ENCODE measurements around the gene MPV17L. TPM values are rescaled to one million over a fixed set of nuclear protein-coding genes. Genes with fewer than 3 reads are reported as not detected.
"Not testable (repeated sequence)": the region's sequence is repeated elsewhere in the genome, so short reads cannot be mapped to it uniquely, and the experiment has no call there.

MPV17L gene
- total and polyA plus RNA-seq, 2 experiments from 2014 or later = 0.54 to 1.4 TPM

GRCh38 chr16:15452246-15452855 is 56.8 kb downstream of the MPV17L start:
- H3K79me2 ChIP-seq (ENCODE audit: insufficient read depth) = peaks cover 100% of the 10 kb centered on the region

GRCh38 chr16:15453296-15453695 is 57.7 kb downstream of the MPV17L start:
- H2AFZ ChIP-seq; DNase-seq; H3K27ac ChIP-seq; H3K4me2 ChIP-seq (ENCODE audit: unreplicated experiment); H3K27me3 ChIP-seq (replicated peaks; ENCODE audit: insufficient read depth); H3K9ac ChIP-seq; in situ Hi-C loops (cut with MboI); H3K36me3 ChIP-seq (ENCODE audit: low read depth); H3K9me2 ChIP-seq (ENCODE audit: insufficient read depth); H3F3A ChIP-seq (ENCODE audit: insufficient read depth); H3K4me3 ChIP-seq; H3K4me1 ChIP-seq (ENCODE audit: insufficient read depth); H4K20me1 ChIP-seq (ENCODE audit: insufficient read depth); H3K9me3 ChIP-seq (ENCODE audit: low read depth): not testable (repeated sequence)
- peaks cover 100% of the 10 kb centered on the region for H3K79me2 ChIP-seq (ENCODE audit: insufficient read depth)
- 89 to 92% methylated on average over 7 of the region's 7 CpGs for WGBS, 2 experiments (ENCODE audit: low coverage in 1 of 2, low lambda C conversion rate in 2 of 2, missing lambda C conversion rate in 2 of 2)

More at GRCh38 chr16:15452246-15452855, 56.8 kb downstream of the MPV17L start:
- 40 to 44% methylated on average over 8 of the region's 8 CpGs for WGBS, 2 experiments (ENCODE audit: low coverage in 1 of 2, low lambda C conversion rate in 2 of 2, missing lambda C conversion rate in 2 of 2)
- H3K4me1 ChIP-seq (ENCODE audit: insufficient read depth) = peaks cover 8% of the 10 kb centered on the region; the same call in 1 of the 2 replicates
- H3K27ac ChIP-seq = no peak overlapping the region
- H3K4me2 ChIP-seq (ENCODE audit: unreplicated experiment) = no peak overlapping the region
- no peaks in the 10 kb centered on the region for H3K27me3 ChIP-seq (replicated peaks; ENCODE audit: insufficient read depth)
- H3K36me3 ChIP-seq (ENCODE audit: low read depth) = no peaks in the 10 kb centered on the region
- in situ Hi-C loops (cut with MboI) = no loop called here
- H3K9ac ChIP-seq = no peak overlapping the region
- DNase-seq = no peak
- H2AFZ ChIP-seq = no peak overlapping the region
- peaks cover 7% of the 10 kb centered on the region; the same call in 1 of the 2 replicates for H4K20me1 ChIP-seq (ENCODE audit: insufficient read depth)
- H3K9me3 ChIP-seq (ENCODE audit: low read depth) = no peaks in the 10 kb centered on the region
- H3F3A ChIP-seq (ENCODE audit: insufficient read depth) = no peaks in the 10 kb centered on the region
- TF ChIP-seq EZH2phosphoT487 (IDR thresholded peaks at IDR 0.05; ENCODE audit: insufficient read depth, low read depth) (no peak), EZH2 (IDR thresholded peaks at IDR 0.05; ENCODE audit: insufficient read depth, poor library complexity, severe bottlenecking) (no peak)
- no peak overlapping the region for H3K4me3 ChIP-seq
- no peaks in the 10 kb centered on the region for H3K9me2 ChIP-seq (ENCODE audit: insufficient read depth)

DNA sequence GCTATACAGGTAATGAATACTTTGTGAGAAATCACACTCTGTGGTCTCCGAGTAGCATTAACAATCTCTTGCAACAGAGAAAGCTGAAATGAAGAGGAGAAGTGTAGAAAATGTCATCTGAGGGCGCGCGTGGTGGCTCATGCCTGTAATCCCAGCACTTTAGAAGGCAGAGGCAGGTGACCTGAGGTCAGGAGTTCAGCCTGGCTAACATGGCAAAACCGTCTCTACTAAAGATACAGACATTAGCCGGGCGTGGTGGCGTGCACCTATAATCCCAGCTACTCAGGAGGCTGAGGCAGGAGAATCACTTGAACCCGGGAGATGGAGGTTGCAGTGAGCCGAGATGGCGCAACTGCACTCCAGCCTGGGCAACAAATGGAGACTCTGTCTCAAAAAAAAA is 59.4 kb downstream of the MPV17L start:
- H4K20me1 ChIP-seq (ENCODE audit: insufficient read depth); H3K9me2 ChIP-seq (ENCODE audit: insufficient read depth); H3K36me3 ChIP-seq (ENCODE audit: low read depth); H3K9ac ChIP-seq; H3K9me3 ChIP-seq (ENCODE audit: low read depth); H3K4me2 ChIP-seq (ENCODE audit: unreplicated experiment); H3F3A ChIP-seq (ENCODE audit: insufficient read depth); H3K27ac ChIP-seq; H3K27me3 ChIP-seq (replicated peaks; ENCODE audit: insufficient read depth); H3K4me3 ChIP-seq; DNase-seq; in situ Hi-C loops (cut with MboI); H2AFZ ChIP-seq: not testable (repeated sequence)
- WGBS, 2 experiments (ENCODE audit: low coverage in 1 of 2, low lambda C conversion rate in 2 of 2, missing lambda C conversion rate in 2 of 2) = 95% methylated on average over 11 of the region's 11 CpGs
- H3K4me1 ChIP-seq (ENCODE audit: insufficient read depth) = peaks cover 13% of the 10 kb centered on the region
- peaks cover 100% of the 10 kb centered on the region for H3K79me2 ChIP-seq (ENCODE audit: insufficient read depth)

- Histone ChIP-seq H3K27me3 (replicated peaks; ENCODE audit: insufficient read depth) (no peaks in the 10 kb centered on the region), H3K9me2 (ENCODE audit: insufficient read depth) (no peaks in the 10 kb centered on the region), H3K4me3 (no peak overlapping the region), H3K27ac (no peak overlapping the region), H4K20me1 (ENCODE audit: insufficient read depth) (peaks cover 7% of the 10 kb centered on the region; the same call in 1 of the 2 replicates), H3K79me2 (ENCODE audit: insufficient read depth) (peaks cover 100% of the 10 kb centered on the region), H3K36me3 (ENCODE audit: low read depth) (no peaks in the 10 kb centered on the region), H3K9ac (no peak overlapping the region), H2AFZ (no peak overlapping the region), H3K9me3 (ENCODE audit: low read depth) (no peaks in the 10 kb centered on the region), H3K4me2 (ENCODE audit: unreplicated experiment) (no peak overlapping the region), H3K4me1 (ENCODE audit: insufficient read depth) (peaks cover 7% of the 10 kb centered on the region), H3F3A (ENCODE audit: insufficient read depth) (peaks cover 14% of the 10 kb centered on the region; the same call in 1 of the 2 replicates)
- WGBS, 2 experiments (ENCODE audit: low coverage in 1 of 2, low lambda C conversion rate in 2 of 2, missing lambda C conversion rate in 2 of 2) = 99 to 100% methylated on average over 3 of the region's 3 CpGs
- TF ChIP-seq EZH2 (IDR thresholded peaks at IDR 0.05; ENCODE audit: insufficient read depth, poor library complexity, severe bottlenecking) (no peak), EZH2phosphoT487 (IDR thresholded peaks at IDR 0.05; ENCODE audit: insufficient read depth, low read depth) (no peak)
- no peak for DNase-seq
- in situ Hi-C loops (cut with MboI) = no loop called here
Measured at GRCh38 chr16:15457400-15457799, 61.8 kb downstream of the MPV17L start.

GRCh38 chr16:15457958-15458357 is 62.4 kb downstream of the MPV17L start:
- no peak overlapping the region for H2AFZ ChIP-seq
- 58 to 67% methylated on average over 4 of the region's 4 CpGs for whole genome bisulfite sequencing, 2 experiments (ENCODE audit: low coverage in 1 of 2, low lambda C conversion rate in 2 of 2, missing lambda C conversion rate in 2 of 2)
- TF ChIP-seq EZH2phosphoT487 (IDR thresholded peaks at IDR 0.05; ENCODE audit: insufficient read depth, low read depth) (no peak), EZH2 (IDR thresholded peaks at IDR 0.05; ENCODE audit: insufficient read depth, poor library complexity, severe bottlenecking) (no peak)
- no peak overlapping the region for H3K27ac ChIP-seq
- H3K9me3 ChIP-seq (ENCODE audit: low read depth) = no peaks in the 10 kb centered on the region
- H4K20me1 ChIP-seq (ENCODE audit: insufficient read depth) = peaks cover 7% of the 10 kb centered on the region; the same call in 1 of the 2 replicates
- H3K4me2 ChIP-seq (ENCODE audit: unreplicated experiment) = no peak overlapping the region
- H3K9me2 ChIP-seq (ENCODE audit: insufficient read depth) = no peaks in the 10 kb centered on the region
- H3K4me1 ChIP-seq (ENCODE audit: insufficient read depth) = peaks cover 7% of the 10 kb centered on the region
- in situ Hi-C loops (cut with MboI) = no loop called here
- no peaks in the 10 kb centered on the region for H3K36me3 ChIP-seq (ENCODE audit: low read depth)
- peaks cover 14% of the 10 kb centered on the region; the same call in 1 of the 2 replicates for H3F3A ChIP-seq (ENCODE audit: insufficient read depth)
- DNase-seq = no peak
- H3K79me2 ChIP-seq (ENCODE audit: insufficient read depth) = peaks cover 100% of the 10 kb centered on the region
- H3K4me3 ChIP-seq = no peak overlapping the region
- H3K27me3 ChIP-seq (replicated peaks; ENCODE audit: insufficient read depth) = no peaks in the 10 kb centered on the region
- no peak overlapping the region for H3K9ac ChIP-seq

All from GM23248 (cell line).